ENCODE data around the gene TRIM56.
A peak's percentile ranks its signal among the peaks of the same experiment; 100 is the strongest.
"Not testable (repeated sequence)": the region's sequence is repeated elsewhere in the genome, so short reads cannot be mapped to it uniquely, and the experiment has no call there.

TRIM56 gene

GRCh38 chr7:101127460-101128039 is 42.3 kb downstream of the TRIM56 start:
- Histone ChIP-seq H3K4me1 (peaks cover 62% of the 10 kb centered on the region), H3K36me3 (no peaks in the 10 kb centered on the region), H3K9me3 (no peaks in the 10 kb centered on the region), H4K20me1 (no peaks in the 10 kb centered on the region), H3K4me2 (peak overlapping the region; percentile 99), H3K9ac (peak overlapping the region; percentile 16; the same call in 1 of the 2 replicates), H3K4me3 (peak overlapping the region; percentile 25; the same call in 1 of the 2 replicates), H3K27ac (no peak overlapping the region), H3K27me3 (no peaks in the 10 kb centered on the region)
- no peak for TF ChIP-seq Cebpa-rat (IDR thresholded peaks at IDR 0.05)

GRCh38 chr7:101128040-101128834 is 43.0 kb downstream of the TRIM56 start:
- H3K36me3 ChIP-seq: no peaks in the 10 kb centered on the region
- no peak overlapping the region for H3K27ac ChIP-seq
- no peaks in the 10 kb centered on the region for H4K20me1 ChIP-seq
- peak overlapping the region; percentile 99 for H3K4me2 ChIP-seq
- no peak for TF ChIP-seq Cebpa-rat (IDR thresholded peaks at IDR 0.05)
- peaks cover 55% of the 10 kb centered on the region for H3K4me1 ChIP-seq
- H3K27me3 ChIP-seq: no peaks in the 10 kb centered on the region
- H3K9ac ChIP-seq: no peak overlapping the region
- H3K4me3 ChIP-seq: no peak overlapping the region
- no peaks in the 10 kb centered on the region for H3K9me3 ChIP-seq

- Histone ChIP-seq H3K4me1 (peaks cover 45% of the 10 kb centered on the region), H4K20me1 (no peaks in the 10 kb centered on the region), H3K4me2 (no peak overlapping the region), H3K27me3 (peaks cover 4% of the 10 kb centered on the region; the same call in 1 of the 2 replicates), H3K27ac (no peak overlapping the region), H3K9ac (no peak overlapping the region), H3K36me3 (no peaks in the 10 kb centered on the region), H3K4me3 (no peak overlapping the region), H3K9me3 (no peaks in the 10 kb centered on the region)
- TF ChIP-seq Cebpa-rat (IDR thresholded peaks at IDR 0.05): no peak
Measured at GRCh38 chr7:101129603-101130117, 44.4 kb downstream of the TRIM56 start.

GRCh38 chr7:101132626-101133600 is 47.6 kb downstream of the TRIM56 start:
- not testable (repeated sequence) for H3K9ac ChIP-seq, H3K4me2 ChIP-seq, H3K4me3 ChIP-seq, H3K27ac ChIP-seq, H4K20me1 ChIP-seq, H3K9me3 ChIP-seq, H3K36me3 ChIP-seq, H3K27me3 ChIP-seq
- peaks cover 34% of the 10 kb centered on the region for H3K4me1 ChIP-seq

- no peaks in the 10 kb centered on the region for H3K9me3 ChIP-seq
- no peaks in the 10 kb centered on the region for H4K20me1 ChIP-seq
- no peak overlapping the region for H3K27ac ChIP-seq
- peak overlapping the region; percentile 14; the same call in 1 of the 2 replicates for H3K4me2 ChIP-seq
- no peak overlapping the region for H3K4me3 ChIP-seq
- no peaks in the 10 kb centered on the region for H3K36me3 ChIP-seq
- peaks cover 4% of the 10 kb centered on the region; the same call in 1 of the 2 replicates for H3K27me3 ChIP-seq
- H3K4me1 ChIP-seq: peaks cover 35% of the 10 kb centered on the region
- no peak for TF ChIP-seq Cebpa-rat (IDR thresholded peaks at IDR 0.05)
- H3K9ac ChIP-seq: no peak overlapping the region
Measured at GRCh38 chr7:101133621-101134398, 48.5 kb downstream of the TRIM56 start.

- no peak for TF ChIP-seq Cebpa-rat (IDR thresholded peaks at IDR 0.05)
- Histone ChIP-seq H3K9ac (no peak overlapping the region), H3K36me3 (no peaks in the 10 kb centered on the region), H3K27me3 (peaks cover 4% of the 10 kb centered on the region; the same call in 1 of the 2 replicates), H3K9me3 (no peaks in the 10 kb centered on the region), H3K4me1 (peaks cover 42% of the 10 kb centered on the region), H3K27ac (no peak overlapping the region), H4K20me1 (no peaks in the 10 kb centered on the region), H3K4me2 (peak overlapping the region; percentile 14; the same call in 1 of the 2 replicates), H3K4me3 (no peak overlapping the region)
Measured at GRCh38 chr7:101134399-101134980, 49.2 kb downstream of the TRIM56 start.

- peak overlapping the region; percentile 65 for H3K4me2 ChIP-seq
- H3K27ac ChIP-seq: no peak overlapping the region
- no peak overlapping the region for H3K9ac ChIP-seq
- H3K4me3 ChIP-seq: no peak overlapping the region
- H3K9me3 ChIP-seq: no peaks in the 10 kb centered on the region
- H3K36me3 ChIP-seq: no peaks in the 10 kb centered on the region
- H4K20me1 ChIP-seq: no peaks in the 10 kb centered on the region
- peaks cover 4% of the 10 kb centered on the region; the same call in 1 of the 2 replicates for H3K27me3 ChIP-seq
- TF ChIP-seq Cebpa-rat (IDR thresholded peaks at IDR 0.05): no peak
- peaks cover 62% of the 10 kb centered on the region for H3K4me1 ChIP-seq
Measured at GRCh38 chr7:101137651-101138212, 52.5 kb downstream of the TRIM56 start.

GRCh38 chr7:101138213-101138870 is 53.1 kb downstream of the TRIM56 start:
- H3K27me3 ChIP-seq: peaks cover 4% of the 10 kb centered on the region; the same call in 1 of the 2 replicates
- H3K9me3 ChIP-seq: no peaks in the 10 kb centered on the region
- no peaks in the 10 kb centered on the region for H3K36me3 ChIP-seq
- H3K4me3 ChIP-seq: no peak overlapping the region
- TF ChIP-seq Cebpa-rat (IDR thresholded peaks at IDR 0.05): no peak
- peak overlapping the region; percentile 65 for H3K4me2 ChIP-seq
- H3K4me1 ChIP-seq: peaks cover 68% of the 10 kb centered on the region
- no peak overlapping the region for H3K27ac ChIP-seq
- no peak overlapping the region for H3K9ac ChIP-seq
- no peaks in the 10 kb centered on the region for H4K20me1 ChIP-seq

Measured in BLaER1 (cell line).